Measurements from ENCODE around the gene CNKSR1.
A peak's percentile ranks its signal among the peaks of the same experiment; 100 is the strongest.

The CNKSR1 gene

DNA sequence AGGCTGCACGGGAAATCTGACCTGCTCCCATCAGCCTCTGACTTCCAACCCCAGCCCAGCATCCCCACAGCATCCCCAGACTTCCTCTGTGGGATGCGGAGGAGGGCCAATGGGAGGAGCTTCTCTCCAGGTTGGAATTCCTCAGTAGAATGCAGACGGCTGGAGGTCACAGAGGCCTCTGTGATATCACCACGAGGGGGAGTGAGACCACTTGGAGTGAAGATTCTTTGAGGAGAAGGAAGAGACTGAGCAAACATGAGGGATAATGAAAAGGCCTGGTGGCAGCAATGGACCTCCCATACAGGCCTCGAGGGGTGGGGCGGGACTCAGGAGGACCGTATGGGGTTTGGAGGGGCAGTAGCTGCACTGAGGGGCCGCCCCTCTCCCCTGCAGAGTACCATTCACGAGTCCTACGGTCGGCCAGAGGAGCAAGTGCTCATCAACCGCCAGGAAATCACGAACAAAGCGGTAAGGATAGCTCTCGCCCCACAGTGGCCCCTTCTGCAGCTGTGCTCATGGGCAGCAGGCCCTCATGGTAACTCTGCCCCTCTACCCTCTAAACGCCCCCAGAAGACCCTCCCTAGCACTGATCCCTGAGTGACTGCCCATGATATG is 13.2 kb downstream of the CNKSR1 start, which contains the start of gene CATSPER4:
Gene CATSPER4 (plus strand): TSS at position 230 of the 615 bp plus-strand sequence. CDS start 26 bp downstream, at position 256.
- Histone ChIP-seq H3K4me1 (ENCODE audit: control insufficient read depth, insufficient read depth, low read length) (peaks cover 4% of the 10 kb centered on the region), H3K36me3 (ENCODE audit: control insufficient read depth, insufficient read depth, low read length) (peaks cover 9% of the 10 kb centered on the region), H3K9me3 (ENCODE audit: control insufficient read depth, insufficient read depth, low read length) (no peaks in the 10 kb centered on the region), H3K9ac (ENCODE audit: low read depth, low read length) (no peak within 1 kb of the TSS), H3K4me3 (ENCODE audit: low read depth, low read length) (peak within 1 kb of the TSS; percentile 2), H3K27me3 (ENCODE audit: control insufficient read depth, insufficient read depth, low read length) (no peaks in the 10 kb centered on the region)

DNA sequence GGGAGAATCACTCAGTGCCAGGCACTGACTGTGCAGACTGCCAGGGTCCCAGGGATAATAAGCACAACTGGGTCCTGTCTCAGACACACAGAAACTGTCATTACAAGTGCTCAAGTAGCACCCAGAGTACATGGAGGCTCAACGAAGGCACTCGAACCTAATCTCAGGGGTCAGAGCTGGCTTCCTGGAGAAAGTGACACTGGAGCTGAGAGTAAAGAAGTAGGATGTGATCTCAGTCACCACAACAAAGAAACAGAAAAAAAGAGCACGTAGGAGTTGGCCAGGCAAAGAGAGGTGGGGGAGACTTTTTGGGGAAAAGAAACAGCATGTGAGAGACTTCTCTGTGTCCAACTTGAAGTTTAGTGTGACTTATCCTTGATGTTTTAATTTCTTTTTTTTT is 14.4 kb downstream of the CNKSR1 start:
- no peak overlapping the region for H3K4me3 ChIP-seq (ENCODE audit: low read depth, low read length)
- peaks cover 9% of the 10 kb centered on the region for H3K36me3 ChIP-seq (ENCODE audit: control insufficient read depth, insufficient read depth, low read length)
- peaks cover 4% of the 10 kb centered on the region for H3K4me1 ChIP-seq (ENCODE audit: control insufficient read depth, insufficient read depth, low read length)
- no peaks in the 10 kb centered on the region for H3K27me3 ChIP-seq (ENCODE audit: control insufficient read depth, insufficient read depth, low read length)
- no peak overlapping the region for H3K9ac ChIP-seq (ENCODE audit: low read depth, low read length)
- H3K9me3 ChIP-seq (ENCODE audit: control insufficient read depth, insufficient read depth, low read length) = no peaks in the 10 kb centered on the region

DNA sequence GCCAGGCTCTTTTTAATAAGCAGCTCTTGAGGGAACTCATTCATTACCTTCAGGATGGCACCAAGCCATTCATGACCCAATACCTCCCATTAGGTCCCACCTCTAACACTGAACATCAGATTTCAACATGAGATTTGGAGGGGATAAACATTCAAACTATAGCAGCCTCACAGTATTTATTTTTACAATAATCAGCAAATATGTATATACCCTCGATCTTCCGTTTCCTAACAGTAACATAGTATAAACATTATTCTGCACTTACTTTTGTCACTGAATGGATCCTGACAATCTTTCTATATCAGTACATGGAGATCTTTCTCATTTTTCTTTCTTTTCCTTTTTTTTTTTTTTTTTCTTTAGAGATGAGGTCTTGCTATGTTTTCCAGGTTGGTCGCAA is 18.5 kb downstream of the CNKSR1 start:
- Histone ChIP-seq H3K36me3 (ENCODE audit: control insufficient read depth, insufficient read depth, low read length) (no peaks in the 10 kb centered on the region), H3K4me3 (ENCODE audit: low read depth, low read length) (no peak overlapping the region), H3K4me1 (ENCODE audit: control insufficient read depth, insufficient read depth, low read length) (peaks cover 3% of the 10 kb centered on the region), H3K9ac (ENCODE audit: low read depth, low read length) (no peak overlapping the region), H3K27me3 (ENCODE audit: control insufficient read depth, insufficient read depth, low read length) (no peaks in the 10 kb centered on the region), H3K9me3 (ENCODE audit: control insufficient read depth, insufficient read depth, low read length) (no peaks in the 10 kb centered on the region)

DNA sequence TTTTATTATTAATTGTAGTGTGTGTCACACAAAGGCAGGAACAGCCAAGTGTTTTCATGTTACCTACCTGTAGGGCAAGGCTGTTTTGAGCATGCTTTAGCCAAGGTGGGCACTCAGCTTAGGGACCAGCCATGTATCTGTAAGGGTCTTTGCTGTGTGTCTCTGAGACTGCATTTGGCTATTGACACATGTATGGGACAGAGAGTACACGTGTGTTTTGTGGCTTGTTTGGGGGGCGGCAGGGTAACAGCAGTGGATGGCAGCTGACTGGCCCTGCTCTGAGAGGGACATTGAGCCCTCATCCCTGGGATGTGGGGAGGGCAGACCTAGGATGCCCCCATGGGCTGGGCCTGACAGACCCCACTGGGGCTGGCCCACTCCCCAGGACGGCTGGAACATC is 20.0 kb downstream of the CNKSR1 start:
- no peak overlapping the region for H3K4me3 ChIP-seq (ENCODE audit: low read depth, low read length)

DNA sequence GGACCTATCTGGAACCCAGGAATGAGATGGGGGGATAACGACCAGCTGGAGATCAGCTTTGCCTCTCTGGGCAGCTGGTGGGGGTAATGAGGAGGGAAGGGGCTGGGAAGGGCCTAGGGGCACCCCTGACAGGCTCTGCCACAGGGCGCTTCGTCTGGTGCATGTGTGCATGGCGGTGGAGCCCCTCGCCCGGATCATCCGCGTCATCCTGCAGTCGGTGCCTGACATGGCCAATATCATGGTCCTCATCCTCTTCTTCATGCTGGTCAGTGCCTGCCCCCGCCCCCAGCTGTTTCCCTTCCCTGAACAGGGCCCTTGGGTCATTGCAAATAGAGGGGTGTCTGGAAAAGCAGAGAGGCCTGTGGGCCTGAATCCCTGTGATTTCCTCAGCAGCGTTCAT is 20.5 kb downstream of the CNKSR1 start:
- Histone ChIP-seq H3K36me3 (ENCODE audit: control insufficient read depth, insufficient read depth, low read length) (no peaks in the 10 kb centered on the region), H3K9ac (ENCODE audit: low read depth, low read length) (no peak overlapping the region), H3K27me3 (ENCODE audit: control insufficient read depth, insufficient read depth, low read length) (no peaks in the 10 kb centered on the region), H3K9me3 (ENCODE audit: control insufficient read depth, insufficient read depth, low read length) (no peaks in the 10 kb centered on the region), H3K4me3 (ENCODE audit: low read depth, low read length) (no peak overlapping the region), H3K4me1 (ENCODE audit: control insufficient read depth, insufficient read depth, low read length) (peaks cover 3% of the 10 kb centered on the region)

More for the DNA sequence above, 20.0 kb downstream of the CNKSR1 start:
- H3K9ac ChIP-seq (ENCODE audit: low read depth, low read length) = no peak overlapping the region
- no peaks in the 10 kb centered on the region for H3K27me3 ChIP-seq (ENCODE audit: control insufficient read depth, insufficient read depth, low read length)
- H3K36me3 ChIP-seq (ENCODE audit: control insufficient read depth, insufficient read depth, low read length) = no peaks in the 10 kb centered on the region
- H3K9me3 ChIP-seq (ENCODE audit: control insufficient read depth, insufficient read depth, low read length) = no peaks in the 10 kb centered on the region
- peaks cover 3% of the 10 kb centered on the region for H3K4me1 ChIP-seq (ENCODE audit: control insufficient read depth, insufficient read depth, low read length)

DNA sequence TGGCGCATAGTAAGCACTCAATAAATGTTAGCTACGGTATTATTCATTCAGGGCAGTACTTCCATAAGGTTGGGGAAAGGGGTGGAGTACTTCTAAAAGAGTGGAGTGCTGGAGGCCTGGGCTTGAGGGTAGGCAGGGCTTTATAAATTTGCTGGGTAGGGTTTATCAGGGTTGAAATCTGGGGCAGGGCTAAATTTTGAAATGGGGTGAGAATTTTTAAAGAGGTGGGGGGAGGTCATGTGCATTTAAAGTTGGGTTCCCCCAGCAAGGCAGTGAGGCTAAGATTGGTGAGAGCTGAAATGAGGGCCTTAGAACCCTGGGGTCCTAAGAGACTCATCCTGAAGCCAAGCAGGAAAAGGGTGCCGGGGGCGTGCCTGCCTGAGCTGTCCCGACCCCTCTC is 23.1 kb downstream of the CNKSR1 start:
- no peak overlapping the region for H3K9ac ChIP-seq (ENCODE audit: low read depth, low read length)
- H3K36me3 ChIP-seq (ENCODE audit: control insufficient read depth, insufficient read depth, low read length) = no peaks in the 10 kb centered on the region
- H3K9me3 ChIP-seq (ENCODE audit: control insufficient read depth, insufficient read depth, low read length) = no peaks in the 10 kb centered on the region
- H3K4me3 ChIP-seq (ENCODE audit: low read depth, low read length) = peak overlapping the region; percentile 51
- no peaks in the 10 kb centered on the region for H3K27me3 ChIP-seq (ENCODE audit: control insufficient read depth, insufficient read depth, low read length)
- H3K4me1 ChIP-seq (ENCODE audit: control insufficient read depth, insufficient read depth, low read length) = peaks cover 3% of the 10 kb centered on the region

DNA sequence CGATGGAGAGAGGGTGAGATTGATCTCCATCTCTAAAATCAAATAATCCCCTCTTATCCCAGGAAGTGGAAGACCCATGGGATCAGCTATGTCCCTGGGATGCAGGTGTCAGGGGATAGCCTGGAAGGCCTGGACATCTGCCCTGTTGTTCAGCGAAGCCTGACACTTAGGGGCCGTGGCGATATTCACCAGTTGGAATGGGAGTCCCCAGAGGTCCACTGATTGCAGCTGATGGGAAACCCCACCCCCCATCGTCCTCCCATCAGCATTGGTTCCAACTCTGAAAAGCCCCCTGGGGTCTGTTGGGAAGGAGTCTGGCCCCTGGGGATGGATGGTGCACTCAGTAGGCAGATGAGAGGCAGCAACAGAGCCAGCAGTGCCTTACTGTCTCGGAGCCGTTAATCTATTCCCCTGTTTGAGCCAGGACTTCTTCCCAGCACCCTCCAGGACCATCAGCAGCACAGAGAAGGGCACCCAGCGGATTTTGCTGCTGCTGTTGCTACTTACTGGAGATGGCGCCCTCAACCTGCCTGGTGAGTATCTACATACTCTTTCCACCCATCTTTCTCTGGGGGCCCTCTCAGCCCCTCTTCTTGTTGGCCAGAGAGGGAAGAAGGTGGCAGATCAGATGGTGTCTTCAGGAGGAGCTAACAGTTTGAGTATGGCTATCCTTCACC is 26.5 kb downstream of the CNKSR1 start:
- Histone ChIP-seq H3K4me1 (ENCODE audit: control insufficient read depth, insufficient read depth, low read length) (peaks cover 3% of the 10 kb centered on the region), H3K9me3 (ENCODE audit: control insufficient read depth, insufficient read depth, low read length) (no peaks in the 10 kb centered on the region), H3K9ac (ENCODE audit: low read depth, low read length) (no peak overlapping the region), H3K27me3 (ENCODE audit: control insufficient read depth, insufficient read depth, low read length) (no peaks in the 10 kb centered on the region), H3K36me3 (ENCODE audit: control insufficient read depth, insufficient read depth, low read length) (no peaks in the 10 kb centered on the region), H3K4me3 (ENCODE audit: low read depth, low read length) (no peak overlapping the region)

DNA sequence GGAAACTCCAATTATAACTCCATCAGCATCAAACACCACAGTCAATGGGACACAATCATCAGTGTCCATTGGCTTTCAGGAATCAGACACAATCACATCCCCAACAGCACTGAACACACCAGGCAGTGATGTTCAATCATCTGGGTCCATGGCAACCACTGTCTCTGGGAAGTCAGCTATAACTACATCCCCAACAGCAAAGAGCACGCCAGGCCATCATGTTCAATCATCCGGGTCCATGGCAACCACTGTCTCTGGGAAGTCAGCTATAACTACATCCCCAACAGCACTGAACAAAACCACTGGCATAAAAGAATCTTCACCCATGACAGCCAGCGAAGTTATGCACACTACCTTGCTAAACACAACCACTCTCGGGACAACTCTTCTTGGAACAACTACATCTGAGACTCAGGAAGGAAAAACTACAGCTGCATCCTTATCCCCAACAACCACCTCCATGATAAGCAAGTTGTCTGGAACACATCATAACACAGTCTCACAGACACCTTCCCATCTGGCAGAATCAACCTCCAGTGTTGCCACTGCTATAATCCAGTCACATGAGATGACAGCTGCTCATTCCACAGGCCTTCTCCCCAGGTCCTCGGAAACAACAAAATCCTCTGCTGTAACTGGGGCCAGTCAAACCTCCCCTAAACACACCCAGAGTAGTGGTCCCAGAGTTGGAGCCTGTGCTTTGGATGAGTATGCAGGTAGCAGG is 33.0 kb downstream of the CNKSR1 start:
- Histone ChIP-seq H3K9ac (ENCODE audit: low read depth, low read length) (no peak overlapping the region), H3K9me3 (ENCODE audit: control insufficient read depth, insufficient read depth, low read length) (no peaks in the 10 kb centered on the region), H3K4me1 (ENCODE audit: control insufficient read depth, insufficient read depth, low read length) (no peaks in the 10 kb centered on the region), H3K36me3 (ENCODE audit: control insufficient read depth, insufficient read depth, low read length) (no peaks in the 10 kb centered on the region), H3K27me3 (ENCODE audit: control insufficient read depth, insufficient read depth, low read length) (no peaks in the 10 kb centered on the region), H3K4me3 (ENCODE audit: low read depth, low read length) (no peak overlapping the region)

DNA sequence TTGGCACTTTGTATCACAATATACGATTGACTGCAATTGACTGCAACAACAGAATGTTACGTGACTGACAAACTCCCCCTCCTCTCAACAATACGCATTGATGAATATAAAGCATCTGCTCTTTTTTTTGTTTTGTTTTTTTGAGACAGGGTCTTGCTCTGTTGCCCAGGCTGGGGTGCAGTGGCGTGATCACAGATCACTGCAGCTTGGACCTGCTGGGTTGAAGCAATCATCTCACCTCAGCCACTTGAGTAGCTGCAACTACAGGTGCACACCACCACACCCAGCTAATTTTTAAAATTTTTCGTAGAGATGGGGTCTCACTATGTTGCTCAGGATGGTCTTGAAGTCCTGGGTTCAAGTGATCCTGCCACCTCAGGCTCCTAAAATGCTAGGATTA is 35.4 kb downstream of the CNKSR1 start:
- peaks cover 2% of the 10 kb centered on the region for H3K4me1 ChIP-seq (ENCODE audit: control insufficient read depth, insufficient read depth, low read length)
- H3K9ac ChIP-seq (ENCODE audit: low read depth, low read length) = no peak overlapping the region
- no peak overlapping the region for H3K4me3 ChIP-seq (ENCODE audit: low read depth, low read length)
- H3K9me3 ChIP-seq (ENCODE audit: control insufficient read depth, insufficient read depth, low read length) = no peaks in the 10 kb centered on the region
- H3K36me3 ChIP-seq (ENCODE audit: control insufficient read depth, insufficient read depth, low read length) = no peaks in the 10 kb centered on the region
- no peaks in the 10 kb centered on the region for H3K27me3 ChIP-seq (ENCODE audit: control insufficient read depth, insufficient read depth, low read length)

DNA sequence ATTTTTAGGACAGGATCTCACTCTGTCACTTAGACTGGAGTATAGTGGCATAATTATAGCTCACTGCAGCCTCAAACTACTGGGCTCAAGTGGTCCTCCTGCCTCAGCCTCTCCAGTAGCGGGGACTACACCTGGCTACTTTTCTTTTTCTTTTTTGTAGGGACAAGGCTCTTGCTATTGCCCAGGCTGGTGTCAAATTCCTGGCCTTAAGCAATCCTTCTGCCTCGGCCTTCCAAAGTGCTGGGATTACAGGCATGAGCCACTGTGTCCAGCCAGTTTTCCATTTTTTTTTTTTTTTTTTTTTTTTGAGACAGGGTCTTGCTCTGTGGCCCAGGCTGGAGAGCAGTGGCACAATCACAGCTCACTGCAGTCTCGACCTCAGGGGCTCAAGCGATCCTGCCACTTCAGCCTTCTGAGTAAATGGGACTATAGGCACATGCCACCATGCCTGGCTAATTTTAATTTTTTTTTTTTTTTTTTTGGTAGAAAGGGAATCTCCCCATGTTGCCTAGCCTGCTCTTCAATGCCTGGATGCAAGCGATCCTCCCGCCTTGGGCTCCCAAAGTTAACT is 36.1 kb downstream of the CNKSR1 start:
- no peak overlapping the region for H3K4me3 ChIP-seq (ENCODE audit: low read depth, low read length)
- H3K9ac ChIP-seq (ENCODE audit: low read depth, low read length) = no peak overlapping the region
- no peaks in the 10 kb centered on the region for H3K36me3 ChIP-seq (ENCODE audit: control insufficient read depth, insufficient read depth, low read length)
- H3K27me3 ChIP-seq (ENCODE audit: control insufficient read depth, insufficient read depth, low read length) = no peaks in the 10 kb centered on the region
- no peaks in the 10 kb centered on the region for H3K9me3 ChIP-seq (ENCODE audit: control insufficient read depth, insufficient read depth, low read length)
- peaks cover 2% of the 10 kb centered on the region for H3K4me1 ChIP-seq (ENCODE audit: control insufficient read depth, insufficient read depth, low read length)

DNA sequence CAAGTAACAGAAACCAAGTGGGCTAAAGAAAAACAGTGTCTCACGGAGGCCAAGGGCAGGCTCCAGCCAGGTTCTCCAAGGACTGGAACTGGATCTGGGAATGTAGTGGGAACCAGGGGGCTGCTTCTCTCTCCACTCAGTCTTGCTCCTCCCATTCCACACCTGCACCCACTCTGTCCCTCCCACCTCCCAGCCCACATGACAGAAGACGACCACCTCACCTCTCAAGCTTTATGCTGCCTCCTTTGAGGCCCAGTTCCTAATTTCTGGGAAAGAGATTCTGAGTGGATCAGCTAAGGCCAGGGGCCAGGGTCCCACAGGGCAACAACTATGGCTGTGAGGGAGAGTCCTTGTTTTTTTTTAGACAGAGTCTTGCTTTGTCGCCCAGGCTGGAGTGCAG is 38.0 kb downstream of the CNKSR1 start:
- Histone ChIP-seq H3K36me3 (ENCODE audit: control insufficient read depth, insufficient read depth, low read length) (no peaks in the 10 kb centered on the region), H3K4me3 (ENCODE audit: low read depth, low read length) (no peak overlapping the region)

More for the DNA sequence above, 38.0 kb downstream of the CNKSR1 start:
- H3K27me3 ChIP-seq (ENCODE audit: control insufficient read depth, insufficient read depth, low read length) = no peaks in the 10 kb centered on the region
- no peak overlapping the region for H3K9ac ChIP-seq (ENCODE audit: low read depth, low read length)
- peaks cover 5% of the 10 kb centered on the region for H3K4me1 ChIP-seq (ENCODE audit: control insufficient read depth, insufficient read depth, low read length)
- no peaks in the 10 kb centered on the region for H3K9me3 ChIP-seq (ENCODE audit: control insufficient read depth, insufficient read depth, low read length)
